PC-9 (cell line): Measurements from ENCODE around the gene TBL2. TPM values are rescaled to one million over a fixed set of nuclear protein-coding genes. Genes with fewer than 3 reads are reported as not detected.

Experiments
- BruUV-seq: library from RNA; stranded (reverse); fragments of 400-500 nt; replicated peaks from 2 replicates; lab custom pipeline; 2021; lab: Mats Ljungman, UMichigan
- CTCF ChIA-PET: fragments of 300-600 bp; sonication (Branson Sonifier 250); formaldehyde crosslinking; loops from one replicate; lab custom pipeline; 2022; ENCODE audit warnings: antibody characterized with exemption; lab: Charles Lee
- POLR2A ChIA-PET: fragments of 300-600 bp; sonication (Branson Sonifier 250); formaldehyde crosslinking; loops from one replicate; lab custom pipeline; 2022; ENCODE audit warnings: antibody characterized with exemption; ENCODE audit not compliant: unreplicated experiment; lab: Charles Lee
- DNase-seq, 2 experiments: peaks; one replicate each; pipeline versions ENCODE4 v3.0.0 to v3.0.0-alpha.2; 2015 to 2022; ENCODE audit warnings: mixed read lengths in 1 of 2
- H2AFZ ChIP-seq: fragments of 200-600 bp; sonication (generic); 2 replicates; pipeline ENCODE4 v1.8.1; 2017; ENCODE audit warnings: antibody characterized with exemption
- H3F3A ChIP-seq: fragments of 200-600 bp; sonication (generic); 2 replicates; pipeline ENCODE4 v1.8.1; 2017; ENCODE audit warnings: antibody characterized with exemption, mild to moderate bottlenecking, low read depth; ENCODE audit not compliant: insufficient read depth
- H3K27ac ChIP-seq: fragments of 200-600 bp; sonication (generic); 2 replicates; pipeline ENCODE4 v1.6.1; 2016; ENCODE audit warnings: mixed run types
- H3K27me3 ChIP-seq: fragments of 200-600 bp; sonication (generic); 2 replicates; pipeline ENCODE4 v1.6.1; 2016; ENCODE audit warnings: low read depth, mixed run types; ENCODE audit not compliant: insufficient read depth
- H3K36me3 ChIP-seq: fragments of 200-600 bp; sonication (generic); 2 replicates; pipeline ENCODE4 v1.6.1; 2016; ENCODE audit warnings: low read depth, mixed run types
- H3K4me1 ChIP-seq: fragments of 200-600 bp; sonication (generic); replicated peaks from 2 replicates; pipeline ENCODE4 v1.6.1; 2016; ENCODE audit warnings: mixed run types; ENCODE audit not compliant: insufficient read depth
- H3K4me2 ChIP-seq: fragments of 200-600 bp; sonication (generic); 2 replicates; pipeline ENCODE4 v1.6.1; 2017; ENCODE audit warnings: mixed run types
- H3K4me3 ChIP-seq: fragments of 200-600 bp; sonication (generic); 2 replicates; pipeline ENCODE4 v1.6.1; 2016; ENCODE audit warnings: mixed run types
- H3K79me2 ChIP-seq: fragments of 200-600 bp; sonication (generic); 2 replicates; pipeline ENCODE4 v1.6.1; 2017; ENCODE audit warnings: low read depth, mixed run types
- H3K9me2 ChIP-seq: fragments of 200-600 bp; sonication (generic); 2 replicates; pipeline ENCODE4 v1.8.1; 2017; ENCODE audit warnings: mild to moderate bottlenecking; ENCODE audit not compliant: insufficient read depth
- H3K9me3 ChIP-seq: fragments of 200-600 bp; sonication (generic); 2 replicates; pipeline ENCODE4 v1.8.1; 2016; ENCODE audit warnings: low read depth; ENCODE audit not compliant: insufficient read depth
- H4K20me1 ChIP-seq: fragments of 200-600 bp; sonication (generic); 2 replicates; pipeline ENCODE4 v1.8.1; 2017; ENCODE audit not compliant: insufficient read depth
- EZH2 ChIP-seq: fragments of 200-600 bp; sonication (generic); IDR thresholded peaks from 2 replicates; pipeline ENCODE4 v1.8.0; 2017; ENCODE audit warnings: antibody characterized with exemption, low read depth
- intact Hi-C: fragments of 100-400 bp; cut with micrococcal nuclease; formaldehyde crosslinking; loops from one replicate; pipeline ENCODE4 v1.10.0; 2022; ENCODE audit not compliant: unreplicated experiment
- total RNA-seq: library from RNA; stranded (reverse); gene quantifications from 2 replicates; pipeline ENCODE4 v1.2.3, GENCODE V29; 2021
- TF ChIP-seq, protein P1 (sequence below): fragments of 200-600 bp; sonication (generic); conservative IDR thresholded peaks from 2 replicates; pipeline ENCODE4 v1.6.1; 2017; ENCODE audit warnings: mixed run types, antibody characterized with exemption, mild to moderate bottlenecking, moderate library complexity

Gene TBL2
- total RNA-seq, 1 experiment from 2014 or later: 49.2 TPM

DNA sequence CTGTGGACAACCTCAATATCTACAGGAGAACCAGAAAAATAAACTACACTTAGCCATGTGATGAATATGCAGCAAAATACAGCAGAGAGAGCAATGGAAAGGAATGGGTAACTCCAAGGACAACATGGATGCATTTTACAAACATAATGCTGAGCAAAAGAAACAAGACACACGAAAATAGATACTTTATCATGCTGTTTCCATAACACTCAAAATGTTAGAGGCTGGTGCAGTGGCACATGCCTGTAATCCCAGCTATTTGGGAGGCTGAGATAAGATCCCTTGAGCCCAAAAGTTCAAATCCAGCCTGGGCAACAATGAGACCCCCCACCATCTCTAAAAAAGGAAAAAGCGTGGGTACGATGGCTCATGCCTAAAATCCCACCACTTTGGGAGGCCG is 29.2 kb downstream of the TBL2 start:
- TF ChIP-seq, protein P1, sequence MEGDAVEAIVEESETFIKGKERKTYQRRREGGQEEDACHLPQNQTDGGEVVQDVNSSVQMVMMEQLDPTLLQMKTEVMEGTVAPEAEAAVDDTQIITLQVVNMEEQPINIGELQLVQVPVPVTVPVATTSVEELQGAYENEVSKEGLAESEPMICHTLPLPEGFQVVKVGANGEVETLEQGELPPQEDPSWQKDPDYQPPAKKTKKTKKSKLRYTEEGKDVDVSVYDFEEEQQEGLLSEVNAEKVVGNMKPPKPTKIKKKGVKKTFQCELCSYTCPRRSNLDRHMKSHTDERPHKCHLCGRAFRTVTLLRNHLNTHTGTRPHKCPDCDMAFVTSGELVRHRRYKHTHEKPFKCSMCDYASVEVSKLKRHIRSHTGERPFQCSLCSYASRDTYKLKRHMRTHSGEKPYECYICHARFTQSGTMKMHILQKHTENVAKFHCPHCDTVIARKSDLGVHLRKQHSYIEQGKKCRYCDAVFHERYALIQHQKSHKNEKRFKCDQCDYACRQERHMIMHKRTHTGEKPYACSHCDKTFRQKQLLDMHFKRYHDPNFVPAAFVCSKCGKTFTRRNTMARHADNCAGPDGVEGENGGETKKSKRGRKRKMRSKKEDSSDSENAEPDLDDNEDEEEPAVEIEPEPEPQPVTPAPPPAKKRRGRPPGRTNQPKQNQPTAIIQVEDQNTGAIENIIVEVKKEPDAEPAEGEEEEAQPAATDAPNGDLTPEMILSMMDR: no peak
- TF ChIP-seq EZH2: no peak
- H3F3A ChIP-seq: 0 out of 2 replicates have a peak, but pooled peaks cover 4% of the 10 kb centered on the region
- no peak for DNase-seq
- peaks cover 58% of the 10 kb centered on the region for H4K20me1 ChIP-seq
- H2AFZ ChIP-seq: no peak overlapping the region
- POLR2A ChIA-PET: no interaction called here
- CTCF ChIA-PET: no interaction called here
- peaks cover 80% of the 10 kb centered on the region for H3K79me2 ChIP-seq
- H3K4me3 ChIP-seq: no peak overlapping the region
- 0 out of 2 replicates have a peak, but pooled peaks cover 4% of the 10 kb centered on the region for H3K36me3 ChIP-seq
- no peak overlapping the region for H3K4me2 ChIP-seq
- no peaks in the 10 kb centered on the region for H3K4me1 ChIP-seq
- no peaks in the 10 kb centered on the region for H3K9me2 ChIP-seq
- H3K27ac ChIP-seq: no peak overlapping the region
- no peaks in the 10 kb centered on the region for H3K27me3 ChIP-seq
- intact Hi-C loops: no loop called here
- H3K9me3 ChIP-seq: no peaks in the 10 kb centered on the region
- BruUV-seq: no TSS peak

DNA sequence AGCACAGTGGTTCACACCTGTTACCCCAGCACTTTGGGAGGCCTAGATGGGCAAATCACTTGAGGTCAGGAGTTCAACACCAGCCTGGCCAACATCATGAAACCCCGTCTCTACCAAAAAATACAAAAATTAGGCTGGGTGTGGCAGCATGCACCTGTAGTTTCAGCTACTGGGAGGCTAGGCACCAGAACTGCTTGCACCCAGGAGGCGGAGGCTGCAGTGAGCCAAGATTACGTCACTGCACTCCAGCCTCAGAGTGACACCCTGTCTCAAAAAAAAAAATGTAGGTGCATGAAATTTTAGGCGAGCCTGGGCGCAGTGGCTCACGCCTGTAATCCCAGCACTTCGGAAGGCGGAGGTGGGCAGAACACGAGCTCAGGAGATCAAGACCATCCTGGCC is 30.5 kb downstream of the TBL2 start:
- H3K27ac ChIP-seq: no peak overlapping the region
- intact Hi-C loops: no loop called here
- H3F3A ChIP-seq: 0 out of 2 replicates have a peak, but pooled peaks cover 4% of the 10 kb centered on the region
- DNase-seq: no peak
- POLR2A ChIA-PET: interaction anchor here (0.6 kb wide), 1 partner anchor 25 kb away, joined by 5 read pairs; no protein-coding TSS in a partner anchor
- CTCF ChIA-PET: no interaction called here
- 0 out of 2 replicates have a peak, but pooled peaks cover 4% of the 10 kb centered on the region for H3K36me3 ChIP-seq
- TF ChIP-seq EZH2: no peak
- TF ChIP-seq, protein P1: no peak
- H3K9me2 ChIP-seq: no peaks in the 10 kb centered on the region
- no peaks in the 10 kb centered on the region for H3K27me3 ChIP-seq
- H3K4me3 ChIP-seq: no peak overlapping the region
- H3K79me2 ChIP-seq: peaks cover 66% of the 10 kb centered on the region
- no peaks in the 10 kb centered on the region for H3K9me3 ChIP-seq
- H4K20me1 ChIP-seq: peaks cover 52% of the 10 kb centered on the region
- no peaks in the 10 kb centered on the region for H3K4me1 ChIP-seq
- no TSS peak for BruUV-seq
- H3K4me2 ChIP-seq: no peak overlapping the region
- no peak overlapping the region for H2AFZ ChIP-seq

DNA sequence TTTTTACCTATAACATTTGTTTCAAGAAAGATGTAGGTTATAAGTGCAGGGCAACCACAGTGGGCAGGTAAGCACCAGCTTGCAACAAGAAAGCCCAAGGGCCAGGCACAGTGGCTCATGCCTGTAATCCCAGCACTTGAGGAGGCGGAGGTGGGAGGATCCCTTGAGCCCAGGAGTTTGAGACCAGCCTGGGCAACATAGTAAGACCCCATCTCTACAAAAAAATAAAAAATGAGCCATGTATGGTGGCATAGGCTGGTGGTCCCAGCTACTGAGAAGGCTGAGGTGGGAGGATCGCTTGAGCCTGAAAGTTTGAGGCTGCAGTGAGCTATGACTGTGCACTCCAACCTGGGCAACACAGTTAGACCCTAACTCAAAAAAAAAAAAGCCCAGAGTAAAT is 33.7 kb downstream of the TBL2 start:
- Histone ChIP-seq H3K27me3 (no peaks in the 10 kb centered on the region), H3K9me3 (no peaks in the 10 kb centered on the region), H3K79me2 (peaks cover 45% of the 10 kb centered on the region), H3K4me1 (no peaks in the 10 kb centered on the region), H3K4me2 (no peak overlapping the region), H3K9me2 (no peaks in the 10 kb centered on the region), H4K20me1 (peaks cover 43% of the 10 kb centered on the region), H3K27ac (no peak overlapping the region), H3K36me3 (peaks cover 14% of the 10 kb centered on the region; the same call in 1 of the 2 replicates), H3K4me3 (no peak overlapping the region), H2AFZ (no peak overlapping the region), H3F3A (0 out of 2 replicates have a peak, but pooled peaks cover 4% of the 10 kb centered on the region)
- TF ChIP-seq, protein P1: no peak
- BruUV-seq: no TSS peak
- no peak for DNase-seq
- ChIA-PET CTCF (no interaction called here), POLR2A (no interaction called here)
- intact Hi-C loops: no loop called here
